ENCODE data around the gene CD4.

CD4 gene

DNA sequence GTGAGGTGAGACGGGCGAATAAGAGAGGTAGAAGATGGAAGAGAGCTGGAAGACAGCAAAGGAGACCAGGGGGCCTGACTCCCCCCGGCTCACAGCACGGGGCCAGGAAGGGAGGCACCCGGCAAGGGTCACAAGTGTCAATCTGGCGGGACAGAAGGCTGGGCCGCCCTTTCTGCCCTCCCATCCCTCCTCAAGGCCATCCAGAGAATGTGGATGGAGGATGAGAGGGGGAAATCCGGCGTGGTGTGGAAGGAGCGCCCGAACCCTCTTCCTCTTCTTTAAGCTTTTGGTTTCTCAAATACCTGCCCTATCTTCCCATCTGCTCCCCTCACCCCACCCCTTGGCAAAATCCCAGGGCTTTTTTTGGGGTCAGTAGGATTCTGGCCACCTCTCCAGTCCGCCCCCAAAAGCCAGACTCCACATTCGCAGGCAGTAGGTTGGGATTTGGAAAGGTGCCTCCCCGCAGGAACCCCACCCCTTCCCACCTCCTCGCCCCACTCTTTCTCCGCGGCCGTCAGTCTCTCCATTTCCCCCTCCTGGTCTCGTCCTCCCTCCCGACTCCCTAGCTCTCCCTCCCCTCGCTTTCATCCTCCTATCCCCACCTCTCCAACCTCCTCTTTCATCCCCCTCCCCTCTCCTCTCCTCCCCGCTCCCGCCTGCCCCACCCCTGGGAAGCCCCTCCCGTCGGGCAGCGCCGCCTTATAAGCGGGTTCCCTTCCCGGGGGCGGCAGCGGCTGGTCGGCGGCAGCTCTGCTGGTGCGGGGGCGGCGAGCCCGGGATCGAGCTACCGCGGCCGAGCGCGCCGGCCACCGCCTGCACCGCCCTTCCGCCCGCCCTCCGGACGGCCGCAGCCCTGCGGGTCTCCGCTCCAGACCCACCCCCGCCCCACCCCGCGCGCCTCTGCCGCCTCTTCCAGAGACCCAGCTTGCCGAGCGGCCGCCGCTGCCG lies 23.4 kb upstream of the CD4 start, which contains the start of gene PTMS:
TSS of gene PTMS (plus strand) at position 730 of the 948 bp plus-strand sequence. CDS start 343 bp downstream, outside the sequence.
- DNase-seq, result no peak

DNA sequence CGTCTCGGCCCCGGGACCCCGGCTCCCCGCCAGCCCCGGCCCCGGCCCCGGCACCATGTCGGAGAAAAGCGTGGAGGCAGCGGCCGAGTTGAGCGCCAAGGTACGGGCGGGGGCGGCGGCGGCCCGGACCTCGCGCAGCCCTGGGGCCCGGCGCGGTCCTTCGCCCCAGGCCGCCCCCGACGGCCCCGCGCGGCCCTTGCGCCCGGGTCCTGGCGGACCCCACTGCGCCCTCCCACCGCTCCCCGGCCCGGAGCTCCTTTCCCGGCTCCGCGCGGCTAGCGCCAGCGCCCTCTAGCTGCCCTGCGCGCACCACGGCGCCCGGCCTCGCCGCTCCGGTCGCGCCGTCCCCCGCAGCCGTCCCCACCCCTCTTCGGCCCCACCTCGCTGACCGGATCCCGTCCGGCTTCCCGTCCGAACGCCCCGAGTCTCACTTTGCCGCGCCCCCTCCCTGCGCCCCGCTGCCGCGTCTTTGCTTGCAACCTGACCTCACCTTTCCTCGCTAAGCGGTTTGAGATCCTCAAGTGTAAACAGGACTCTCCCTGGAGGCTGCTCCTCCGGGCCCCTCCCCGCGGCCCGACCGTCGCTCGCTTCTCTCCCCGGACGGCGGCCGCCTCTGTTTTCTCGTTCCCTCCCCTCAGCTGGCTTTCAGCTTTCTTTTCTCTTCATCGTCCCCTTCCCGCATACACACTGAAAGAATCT lies 22.5 kb upstream of the CD4 start:
- no peak for DNase-seq

DNA sequence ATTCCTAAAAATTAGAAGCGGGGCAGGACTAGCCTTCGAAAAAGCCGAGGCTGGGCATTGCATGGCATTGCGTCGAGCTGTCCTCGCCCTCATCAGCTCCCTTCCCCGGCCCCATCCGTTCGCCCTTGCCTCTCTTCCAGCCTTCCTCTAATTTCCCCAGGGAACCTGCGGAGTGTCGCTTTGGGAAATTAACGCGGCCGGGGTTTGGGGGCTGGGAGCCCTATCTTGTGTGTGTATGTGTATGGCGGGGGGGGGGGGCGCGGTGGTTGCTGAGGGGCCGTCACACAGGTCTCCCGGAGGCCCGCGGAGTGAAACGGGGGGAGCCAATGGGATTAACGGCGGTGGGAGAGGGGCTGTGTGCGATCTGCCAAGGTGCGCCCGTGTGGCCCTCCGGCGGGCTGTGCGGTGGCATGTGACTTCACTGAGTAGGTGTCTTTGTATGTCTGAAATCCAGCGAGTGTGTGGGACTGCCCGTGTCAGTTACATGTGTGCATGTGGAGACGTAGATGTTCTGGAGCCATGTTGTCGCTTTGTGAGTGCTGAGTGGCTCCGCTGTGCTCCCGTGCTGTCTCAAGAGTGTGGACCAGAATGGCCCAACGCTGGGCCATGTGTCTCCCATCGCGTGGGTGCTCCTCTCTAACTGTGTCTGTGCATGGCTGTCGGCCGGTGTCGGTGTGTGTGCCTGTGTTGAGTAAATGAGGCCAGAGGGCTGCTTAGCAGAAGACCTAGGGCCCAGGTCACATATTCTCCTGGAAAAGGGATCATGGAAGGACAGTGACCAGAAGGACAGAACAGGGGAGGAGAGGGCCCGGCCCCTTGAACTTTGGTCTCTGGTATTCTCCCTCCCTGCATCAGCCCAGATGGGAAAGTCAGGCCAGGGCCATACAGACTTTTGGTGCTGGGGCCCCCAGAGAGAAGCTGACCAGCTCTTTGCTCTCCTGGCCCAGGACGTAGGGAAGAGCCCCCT lies 21.7 kb upstream of the CD4 start:
- no peak for DNase-seq

DNA sequence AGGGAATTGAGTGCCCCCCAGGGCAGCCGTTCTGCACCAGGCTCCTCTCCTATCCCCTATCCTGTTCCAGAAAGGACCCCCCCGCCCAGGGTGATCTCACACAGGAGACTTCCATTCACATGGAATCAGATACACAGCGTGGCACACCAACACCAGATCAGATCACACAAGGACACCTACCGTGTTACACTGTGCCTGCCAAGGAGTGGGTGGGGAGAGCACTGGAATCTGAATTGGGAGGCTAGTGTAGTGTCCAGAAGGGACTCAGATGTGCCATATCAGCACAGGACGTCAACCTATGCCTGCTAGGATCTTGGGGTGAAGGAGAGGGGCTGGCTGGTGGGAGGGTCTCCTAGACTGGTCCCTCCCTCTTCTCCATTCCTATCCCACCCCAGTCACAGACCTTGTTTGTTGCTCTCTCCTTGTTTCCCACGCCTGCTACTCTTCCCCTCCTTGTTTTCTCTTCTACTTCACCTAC lies 20.9 kb upstream of the CD4 start:
- no peak for DNase-seq

DNA sequence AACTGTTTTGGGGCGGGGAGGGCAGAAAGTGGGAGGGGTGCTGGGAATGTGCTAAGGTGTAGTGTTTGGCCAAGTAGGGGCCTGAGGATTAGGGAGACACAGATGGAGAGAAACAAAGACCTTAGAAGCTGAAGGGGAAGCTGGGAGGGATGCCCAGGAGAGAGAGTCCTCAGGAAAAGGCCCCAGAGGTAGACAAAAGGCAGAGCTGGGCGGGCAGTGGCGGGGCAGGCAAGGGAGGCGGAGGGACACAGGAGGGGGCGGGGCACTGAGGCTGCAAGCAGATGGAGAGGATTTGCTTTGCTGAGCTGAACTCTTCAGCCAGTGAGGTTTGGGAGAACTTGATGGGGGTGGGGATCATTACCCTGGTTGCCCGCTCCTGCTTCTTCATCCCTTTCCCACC lies 20.3 kb upstream of the CD4 start:
- DNase-seq, result no peak

DNA sequence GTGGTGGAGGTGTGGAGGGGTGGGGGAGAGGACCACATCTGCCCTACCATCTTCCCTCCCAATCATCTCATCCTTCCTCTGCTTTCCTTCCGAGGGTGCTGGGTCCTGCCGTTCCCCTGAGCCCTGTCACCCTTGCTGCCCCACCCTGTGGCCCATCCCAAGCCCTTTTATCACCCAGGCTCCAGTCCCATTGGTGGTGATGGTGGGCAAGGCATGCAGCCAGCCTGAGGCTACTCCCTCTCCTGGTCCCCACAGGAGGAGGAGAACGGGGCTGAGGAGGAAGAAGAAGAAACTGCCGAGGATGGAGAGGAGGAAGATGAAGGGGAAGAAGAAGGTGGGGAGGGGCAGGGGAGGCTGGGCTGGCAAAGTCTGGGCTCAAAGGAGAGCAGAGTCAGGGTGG lies 19.7 kb upstream of the CD4 start:
- DNase-seq, result no peak

DNA sequence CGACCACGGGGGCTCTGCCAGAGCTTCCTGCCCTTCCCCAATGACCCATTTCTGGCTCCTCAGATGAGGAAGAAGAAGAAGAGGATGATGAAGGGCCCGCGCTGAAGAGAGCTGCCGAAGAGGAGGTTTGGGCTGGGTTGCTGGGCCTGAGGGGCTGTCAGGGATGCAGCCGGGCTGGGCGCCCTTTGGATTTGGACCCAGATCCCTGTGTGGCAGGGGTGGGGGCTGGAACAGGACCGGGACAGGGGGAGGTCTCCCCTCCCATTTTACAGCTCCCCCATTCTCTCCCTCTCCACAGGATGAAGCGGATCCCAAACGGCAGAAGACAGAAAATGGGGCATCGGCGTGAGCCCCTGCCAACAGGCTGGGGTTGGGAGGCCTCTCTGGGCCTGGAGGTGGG lies 19.2 kb upstream of the CD4 start:
- no peak for DNase-seq

DNA sequence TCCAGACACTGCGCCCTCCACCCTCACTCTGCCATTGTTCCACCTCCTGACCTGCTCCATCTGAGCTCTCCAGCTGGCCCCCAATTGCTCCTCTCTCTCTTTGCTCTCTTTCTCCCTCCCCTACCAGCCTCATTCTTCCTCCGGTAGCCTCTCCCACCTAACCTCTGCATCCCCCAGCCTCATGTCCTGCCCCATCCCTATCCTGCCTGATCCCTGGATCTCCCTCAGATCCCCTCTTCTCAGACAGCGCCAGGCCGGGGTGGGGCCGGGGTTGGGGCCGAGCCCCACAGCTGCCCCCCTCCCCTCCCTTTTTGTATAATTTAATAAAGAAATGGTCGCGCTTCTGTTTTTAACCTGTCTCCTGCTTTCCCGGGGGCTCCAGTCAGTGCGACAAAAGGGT lies 18.7 kb upstream of the CD4 start:
- DNase-seq, result no peak

DNA sequence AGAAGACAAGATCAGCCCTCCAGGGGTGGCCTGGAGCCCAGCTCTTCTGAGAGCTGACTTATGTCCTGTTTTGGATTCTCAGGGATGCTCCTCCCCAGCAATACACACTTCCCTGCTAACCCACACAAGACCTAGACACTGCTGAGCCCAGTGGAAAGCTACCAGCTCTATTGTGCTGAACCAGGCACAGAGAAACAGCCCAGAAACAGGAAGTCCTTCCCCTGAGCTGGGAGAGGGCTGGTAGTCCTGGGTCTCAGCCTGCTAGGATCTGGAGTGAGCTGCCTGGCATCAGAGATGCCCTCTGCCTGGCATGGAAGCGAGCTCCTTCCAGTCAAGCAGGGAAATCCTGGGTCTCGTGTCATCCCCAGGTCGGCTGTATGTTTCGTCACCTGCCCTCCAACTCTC lies 18.2 kb upstream of the CD4 start:
- DNase-seq, result no peak

DNA sequence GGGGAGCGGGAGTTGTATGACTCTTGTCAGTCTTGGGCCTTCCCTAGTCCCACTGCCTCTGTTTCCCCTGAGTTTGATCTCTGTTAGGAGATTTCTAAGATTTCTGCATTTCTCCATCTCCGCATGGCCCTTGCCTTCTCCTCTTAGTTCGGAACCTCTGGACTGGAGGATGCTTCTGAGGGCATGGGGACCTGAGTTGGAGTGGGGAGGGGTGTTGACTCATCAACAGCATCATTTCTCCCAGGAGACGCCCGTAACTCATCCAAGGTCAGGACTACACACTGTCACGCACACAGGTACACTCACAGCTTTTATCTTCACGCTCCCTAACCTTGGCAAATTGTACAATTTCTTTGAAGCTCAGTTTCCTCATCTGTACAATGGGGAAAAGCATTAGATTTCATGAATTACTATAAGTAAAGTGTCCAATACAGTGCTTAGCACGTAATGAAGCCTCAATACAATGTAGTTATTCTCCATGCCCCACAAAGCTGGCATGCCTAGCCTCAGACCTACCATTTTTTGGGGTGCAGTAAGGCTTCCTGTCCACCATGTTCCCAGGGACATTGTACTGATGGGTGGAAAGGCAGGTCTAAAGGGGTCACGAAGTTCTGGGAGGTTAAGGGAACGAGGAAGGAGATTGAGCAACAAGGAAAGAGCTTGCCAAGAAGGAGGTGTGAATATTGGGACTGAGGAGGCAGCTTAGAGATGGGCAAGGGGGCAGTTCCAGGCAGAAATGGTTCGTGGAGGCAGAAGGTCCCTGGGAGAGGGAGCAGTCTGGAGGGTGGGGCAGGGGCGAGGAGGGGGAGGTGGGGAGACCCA lies 17.6 kb upstream of the CD4 start:
- no peak for DNase-seq

DNA sequence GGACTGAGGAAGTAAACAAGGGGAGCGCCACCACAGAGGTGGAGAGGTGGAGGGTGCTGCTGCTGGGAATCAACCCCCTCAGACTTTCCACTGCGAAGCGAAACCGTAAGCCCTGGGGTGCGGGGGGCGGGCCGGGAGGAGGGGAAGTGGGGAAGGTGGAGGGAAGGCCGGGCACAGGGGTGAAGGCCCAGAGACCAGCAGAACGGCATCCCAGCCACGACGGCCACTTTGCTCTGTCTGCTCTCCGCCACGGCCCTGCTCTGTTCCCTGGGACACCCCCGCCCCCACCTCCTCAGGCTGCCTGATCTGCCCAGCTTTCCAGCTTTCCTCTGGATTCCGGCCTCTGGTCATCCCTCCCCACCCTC lies 17.0 kb upstream of the CD4 start, which contains the start of gene LAG3:
TSS of gene LAG3 (plus strand) at position 190 of the 365 bp plus-strand sequence. CDS start 333 bp downstream, outside the sequence.
- DNase-seq, result no peak

DNA sequence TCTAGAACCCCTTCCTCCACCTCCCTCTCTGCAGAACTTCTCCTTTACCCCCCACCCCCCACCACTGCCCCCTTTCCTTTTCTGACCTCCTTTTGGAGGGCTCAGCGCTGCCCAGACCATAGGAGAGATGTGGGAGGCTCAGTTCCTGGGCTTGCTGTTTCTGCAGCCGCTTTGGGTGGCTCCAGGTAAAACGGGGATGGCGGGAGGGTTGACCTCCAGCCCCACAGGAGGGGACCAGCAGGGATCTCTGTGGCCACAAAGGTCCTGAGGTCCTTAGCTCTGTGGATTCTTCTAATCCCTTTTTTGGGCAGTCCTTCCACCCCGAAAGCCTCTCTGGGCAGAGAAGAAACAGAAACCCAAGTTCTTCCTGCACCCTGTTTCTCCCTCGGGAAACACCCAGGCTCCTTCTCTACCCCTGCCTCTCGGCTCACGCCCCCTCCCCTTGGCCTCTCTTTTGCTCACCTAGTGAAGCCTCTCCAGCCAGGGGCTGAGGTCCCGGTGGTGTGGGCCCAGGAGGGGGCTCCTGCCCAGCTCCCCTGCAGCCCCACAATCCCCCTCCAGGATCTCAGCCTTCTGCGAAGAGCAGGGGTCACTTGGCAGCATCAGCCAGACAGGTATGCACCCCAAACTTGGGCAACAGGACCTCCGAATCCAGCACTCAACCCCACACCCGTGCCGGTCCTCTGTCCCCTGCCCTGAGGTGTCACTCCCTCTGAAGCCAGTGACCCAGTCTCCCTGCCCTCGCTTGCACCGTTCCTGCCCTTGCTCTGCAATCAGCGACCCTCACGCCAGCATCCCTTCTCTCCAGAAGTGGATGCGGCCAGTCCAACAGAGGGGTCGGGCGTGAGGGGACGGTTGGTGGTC lies 16.4 kb upstream of the CD4 start:
- no peak for DNase-seq

DNA sequence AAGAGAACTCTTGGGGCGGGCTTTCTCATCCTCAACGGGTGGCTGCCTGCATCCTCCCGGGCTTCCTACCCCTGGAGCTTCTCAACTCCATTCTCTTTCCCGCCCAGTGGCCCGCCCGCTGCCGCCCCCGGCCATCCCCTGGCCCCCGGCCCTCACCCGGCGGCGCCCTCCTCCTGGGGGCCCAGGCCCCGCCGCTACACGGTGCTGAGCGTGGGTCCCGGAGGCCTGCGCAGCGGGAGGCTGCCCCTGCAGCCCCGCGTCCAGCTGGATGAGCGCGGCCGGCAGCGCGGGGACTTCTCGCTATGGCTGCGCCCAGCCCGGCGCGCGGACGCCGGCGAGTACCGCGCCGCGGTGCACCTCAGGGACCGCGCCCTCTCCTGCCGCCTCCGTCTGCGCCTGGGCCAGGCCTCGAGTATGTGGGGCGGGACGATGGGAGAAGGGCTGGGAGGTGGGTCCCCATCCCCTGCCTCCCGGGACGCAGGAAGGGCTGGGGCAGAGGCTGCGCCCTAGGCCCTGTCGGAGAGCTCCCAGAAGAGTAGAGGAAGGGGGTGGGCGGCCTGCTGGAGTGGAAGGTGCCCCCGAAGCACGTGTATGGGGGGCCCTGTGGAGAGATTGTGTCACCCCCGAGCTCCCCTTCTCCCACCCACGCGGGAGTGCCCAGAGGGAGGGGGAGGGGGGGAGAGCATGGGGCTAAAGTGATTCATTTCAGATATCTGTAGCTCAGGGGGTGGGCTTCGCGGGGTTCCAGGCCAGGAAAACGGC lies 15.6 kb upstream of the CD4 start:
- no peak for DNase-seq

DNA sequence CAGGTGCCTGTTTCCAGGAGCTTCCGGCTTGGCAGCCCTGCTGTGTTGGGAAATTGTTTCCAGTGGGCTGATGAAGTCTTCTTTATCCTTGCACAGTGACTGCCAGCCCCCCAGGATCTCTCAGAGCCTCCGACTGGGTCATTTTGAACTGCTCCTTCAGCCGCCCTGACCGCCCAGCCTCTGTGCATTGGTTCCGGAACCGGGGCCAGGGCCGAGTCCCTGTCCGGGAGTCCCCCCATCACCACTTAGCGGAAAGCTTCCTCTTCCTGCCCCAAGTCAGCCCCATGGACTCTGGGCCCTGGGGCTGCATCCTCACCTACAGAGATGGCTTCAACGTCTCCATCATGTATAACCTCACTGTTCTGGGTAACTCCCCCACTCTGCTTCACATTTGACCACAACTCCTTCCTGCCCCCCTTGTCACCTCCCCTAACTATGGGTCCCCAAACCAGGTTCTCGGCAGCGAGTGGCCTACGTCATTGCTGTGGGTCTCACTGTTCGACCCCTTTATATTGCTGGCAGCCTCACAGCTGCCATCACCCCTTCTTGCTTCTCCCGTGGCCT lies 14.7 kb upstream of the CD4 start:
- no peak for DNase-seq

DNA sequence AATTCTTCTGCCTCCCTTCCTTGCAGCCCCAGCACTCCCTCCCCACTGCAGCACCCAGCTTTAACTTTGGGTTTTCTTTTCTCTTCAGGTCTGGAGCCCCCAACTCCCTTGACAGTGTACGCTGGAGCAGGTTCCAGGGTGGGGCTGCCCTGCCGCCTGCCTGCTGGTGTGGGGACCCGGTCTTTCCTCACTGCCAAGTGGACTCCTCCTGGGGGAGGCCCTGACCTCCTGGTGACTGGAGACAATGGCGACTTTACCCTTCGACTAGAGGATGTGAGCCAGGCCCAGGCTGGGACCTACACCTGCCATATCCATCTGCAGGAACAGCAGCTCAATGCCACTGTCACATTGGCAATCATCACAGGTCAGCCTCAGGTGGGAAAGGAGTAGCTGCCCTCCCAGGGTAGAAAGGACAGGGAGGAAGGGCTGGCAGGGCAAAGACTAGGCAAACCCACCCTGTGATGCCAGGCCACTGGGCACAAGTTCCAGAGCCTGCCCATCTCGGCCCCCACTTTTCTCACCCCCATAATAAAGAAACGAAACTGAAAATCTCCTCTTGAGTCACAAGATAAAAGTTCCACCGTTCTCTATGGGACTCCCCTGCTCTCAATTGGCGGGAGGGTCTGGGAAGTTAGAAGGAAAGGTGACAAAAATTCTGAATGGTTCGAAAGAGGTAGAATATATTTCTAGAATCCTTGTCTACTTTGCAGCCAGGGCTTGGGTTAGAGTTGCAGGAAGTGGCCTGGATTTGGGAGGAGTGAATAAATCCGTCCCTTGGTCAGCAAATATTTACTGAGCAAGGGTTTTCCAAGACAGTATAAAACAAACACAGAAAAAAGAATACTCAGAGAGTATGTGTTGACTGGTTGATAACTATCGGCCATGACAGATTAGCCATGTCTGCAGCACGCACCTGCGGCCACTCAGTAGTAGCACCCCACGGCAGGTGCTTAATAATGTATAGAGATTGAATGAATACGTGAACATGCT lies 13.8 kb upstream of the CD4 start:
- DNase-seq, result no peak

DNA sequence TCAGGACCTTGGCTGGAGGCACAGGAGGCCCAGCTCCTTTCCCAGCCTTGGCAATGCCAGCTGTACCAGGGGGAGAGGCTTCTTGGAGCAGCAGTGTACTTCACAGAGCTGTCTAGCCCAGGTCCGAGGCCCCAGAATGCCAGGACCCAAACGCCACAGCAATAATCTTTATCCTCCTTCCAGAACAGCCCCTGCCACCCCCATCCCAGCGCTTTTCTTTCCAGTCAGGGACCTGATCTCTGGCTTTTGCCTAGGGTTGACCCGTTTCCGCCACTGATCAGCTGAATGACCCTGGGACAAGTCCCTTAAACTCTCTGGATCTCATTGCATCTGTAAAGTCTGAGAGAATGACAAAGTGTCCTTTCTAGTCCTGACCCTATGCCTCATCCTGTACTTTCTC lies 11.9 kb upstream of the CD4 start:
- DNase-seq, result no peak

DNA sequence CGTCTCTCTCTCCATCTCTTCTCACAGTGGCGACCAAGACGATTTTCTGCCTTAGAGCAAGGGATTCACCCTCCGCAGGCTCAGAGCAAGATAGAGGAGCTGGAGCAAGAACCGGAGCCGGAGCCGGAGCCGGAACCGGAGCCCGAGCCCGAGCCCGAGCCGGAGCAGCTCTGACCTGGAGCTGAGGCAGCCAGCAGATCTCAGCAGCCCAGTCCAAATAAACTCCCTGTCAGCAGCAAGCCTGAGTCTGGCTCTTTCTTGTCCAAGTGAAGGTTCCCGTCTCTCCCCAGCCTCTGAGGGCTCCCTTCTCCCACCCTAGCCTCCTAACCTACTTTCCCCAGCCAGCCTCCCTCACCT lies 11.1 kb upstream of the CD4 start:
- no peak for DNase-seq
